CD8-positive, alpha-beta memory T cell (primary cell): ENCODE results near the gene HAL. TPM values are rescaled to one million over a fixed set of nuclear protein-coding genes. Genes with fewer than 3 reads are reported as not detected.

Experiments
- CTCF ChIA-PET: fragments of 350-600 bp; sonication (Branson Sonifier 250); formaldehyde crosslinking; loops from one replicate; lab custom pipeline; 2021; ENCODE audit warnings: antibody characterized with exemption; lab: Charles Lee
- POLR2A ChIA-PET: fragments of 350-600 bp; sonication (Branson Sonifier 250); formaldehyde crosslinking; loops from one replicate; lab custom pipeline; 2021; ENCODE audit warnings: antibody characterized with exemption; lab: Charles Lee
- DNase-seq, 5 donors: peaks; one replicate each; pipeline versions ENCODE4 v3.0.0 to v3.0.0-alpha.2; 2020 to 2022; ENCODE audit warnings: mixed read lengths in 1 of 5
- H3K27ac ChIP-seq: one replicate; pipeline ENCODE4 v1.7.0; 2013; ENCODE audit warnings: low read depth, mild to moderate bottlenecking, low read length, moderate library complexity
- H3K27me3 ChIP-seq: 2 replicates; pipeline ENCODE4 v1.7.0; 2013; ENCODE audit warnings: low read length, mild to moderate bottlenecking; ENCODE audit not compliant: insufficient read depth, poor library complexity, severe bottlenecking
- H3K36me3 ChIP-seq: 2 replicates; pipeline ENCODE4 v1.7.0; 2013; ENCODE audit warnings: mild to moderate bottlenecking, low read length, moderate library complexity; ENCODE audit not compliant: insufficient read depth
- H3K4me1 ChIP-seq: 2 replicates; pipeline ENCODE4 v1.7.0; 2013; ENCODE audit warnings: mild to moderate bottlenecking, low read length, moderate library complexity; ENCODE audit not compliant: insufficient read depth
- H3K4me3 ChIP-seq: 2 replicates; pipeline ENCODE4 v1.7.0; 2013; ENCODE audit warnings: mild to moderate bottlenecking, low read length
- H3K9me3 ChIP-seq: 2 replicates; pipeline ENCODE4 v1.7.0; 2013; ENCODE audit warnings: mild to moderate bottlenecking, low read length
- H3K27ac Mint-ChIP-seq, 8 donors: one replicate each; pipeline ENCODE4 v1.8.0; 2020 to 2021; ENCODE audit warnings: mixed read lengths in 8 of 8, mild to moderate bottlenecking in 6 of 8, inconsistent platforms in 3 of 8, moderate library complexity in 3 of 8
- H3K27me3 Mint-ChIP-seq, 2 donors: one replicate each; pipeline ENCODE4 v1.8.0; 2020 to 2021; ENCODE audit warnings: mixed read lengths in 2 of 2, mild to moderate bottlenecking in 1 of 2, moderate library complexity in 1 of 2
- H3K36me3 Mint-ChIP-seq, 3 donors: one replicate each; pipeline ENCODE4 v1.8.0; 2020 to 2021; ENCODE audit warnings: mixed read lengths in 3 of 3, inconsistent platforms in 1 of 3, mild to moderate bottlenecking in 1 of 3
- H3K4me1 Mint-ChIP-seq, 3 donors: one replicate each; pipeline ENCODE4 v1.8.0; 2020 to 2021; ENCODE audit warnings: mixed read lengths in 3 of 3, inconsistent platforms in 1 of 3, mild to moderate bottlenecking in 1 of 3
- H3K4me3 Mint-ChIP-seq, 7 donors: one replicate each; pipeline ENCODE4 v1.8.0; 2020 to 2021; ENCODE audit warnings: mixed read lengths in 7 of 7, mild to moderate bottlenecking in 6 of 7, moderate library complexity in 4 of 7, inconsistent platforms in 2 of 7
- H3K9me3 Mint-ChIP-seq, 5 donors: one replicate each; pipeline ENCODE4 v1.8.0; 2020 to 2022; ENCODE audit warnings: mixed read lengths in 5 of 5, mild to moderate bottlenecking in 3 of 5, moderate library complexity in 2 of 5, inconsistent platforms in 1 of 5
- polyA plus RNA-seq: library from polyadenylated mRNA; unstranded; fragments of 300-500 nt; fragmentation: Illumina TruSeq; gene quantifications from one replicate; pipeline ENCODE4 v1.2.3, GENCODE V29; 2021
- total RNA-seq, 2 experiments: library from RNA; stranded (reverse); gene quantifications; one replicate each; pipeline ENCODE4 v1.2.3, GENCODE V29; 2021

Gene HAL
- total and polyA plus RNA-seq, 3 experiments from 2014 or later, result 0.09 to 0.40 TPM; not detected in 1

DNA sequence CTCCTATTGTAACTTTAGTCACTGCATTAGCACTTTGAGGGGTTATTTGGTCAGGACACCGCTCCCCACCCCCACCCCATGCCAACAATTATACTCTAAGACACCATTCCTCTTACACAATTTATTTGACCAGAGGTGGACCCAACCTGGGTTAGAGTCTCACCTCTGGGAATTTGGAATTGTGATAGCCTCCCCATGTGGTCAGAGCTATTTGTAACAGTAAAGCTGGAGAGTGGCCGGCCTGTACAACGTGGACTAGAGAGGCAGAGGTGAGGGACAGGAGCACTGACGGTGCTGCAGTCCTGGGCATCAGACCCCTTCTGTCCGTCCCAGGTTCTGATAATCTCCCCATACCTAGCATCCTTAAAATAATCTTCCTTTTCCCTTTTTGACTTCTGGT is 3.3 kb upstream of the HAL start:
- no peaks in the 10 kb centered on the region for H3K9me3 ChIP-seq
- Mint-ChIP-seq H3K4me3 (no peak overlapping the region), H3K4me1 (peaks cover 2 to 6% (median 3%) of the 10 kb centered on the region in 3 donors), H3K27ac (no peak overlapping the region), H3K9me3 (no peaks in the 10 kb centered on the region), H3K27me3 (no peaks in the 10 kb centered on the region), H3K36me3 (peaks cover 3 to 33% (median 13%) of the 10 kb centered on the region in 3 donors)
- no peaks in the 10 kb centered on the region for H3K27me3 ChIP-seq
- H3K27ac ChIP-seq, result no peak overlapping the region
- CTCF ChIA-PET, result interaction anchor here (0.8 to 3.9 kb wide), 9 partner anchors 10 to 596 kb away, joined by 3 to 59 read pairs (median 7); partner anchors contain the start of genes AMDHD1 and CCDC38
- H3K4me3 ChIP-seq, result no peak overlapping the region
- POLR2A ChIA-PET, result no interaction called here
- H3K36me3 ChIP-seq, result no peaks in the 10 kb centered on the region
- H3K4me1 ChIP-seq, result no peaks in the 10 kb centered on the region
- no peak for DNase-seq

DNA sequence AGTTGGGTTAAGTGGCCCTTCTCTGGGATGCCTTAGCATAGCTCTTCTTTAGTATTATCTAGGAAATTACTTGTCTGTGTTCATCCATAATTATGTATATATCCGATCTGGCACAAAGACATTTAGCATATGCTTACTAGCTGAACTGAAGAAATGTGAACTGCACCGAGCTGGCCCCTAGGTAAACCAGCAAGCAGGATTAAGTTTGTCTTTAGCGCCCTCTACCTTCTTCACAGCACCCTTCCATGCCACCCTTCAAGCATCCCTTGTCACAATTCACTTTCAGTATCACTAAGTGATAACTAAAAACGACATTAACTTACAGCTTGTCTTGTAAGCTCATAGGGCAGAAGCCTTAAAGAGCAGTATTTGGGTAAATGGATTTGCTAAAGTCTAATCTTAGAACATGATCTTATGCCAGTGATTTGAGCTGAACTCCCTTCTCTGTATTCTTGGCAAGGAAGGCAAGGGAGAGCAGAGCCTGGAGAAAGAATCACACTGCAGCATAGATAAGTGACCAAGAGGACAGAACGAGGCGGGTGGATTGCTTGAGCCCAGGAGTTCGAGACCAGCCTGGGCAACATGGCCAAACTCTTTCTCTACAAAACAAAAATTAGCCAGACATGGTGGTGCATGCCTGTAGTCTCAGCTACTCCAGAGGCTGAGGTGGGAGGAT is 2.6 kb upstream of the HAL start:
- POLR2A ChIA-PET, result interaction anchor here (0.9 to 1.2 kb wide), 2 partner anchors 56 to 80 kb away, joined by 4 read pairs; partner anchors contain the start of genes AMDHD1 and CCDC38
- H3K4me1 ChIP-seq, result no peaks in the 10 kb centered on the region
- Mint-ChIP-seq H3K27ac (peak overlapping the region in 3 of 8 donors; percentile 12 to 77 (median 72)), H3K36me3 (peaks cover 3 to 28% (median 13%) of the 10 kb centered on the region in 3 donors), H3K4me3 (no peak overlapping the region), H3K4me1 (peaks cover 2 to 6% (median 3%) of the 10 kb centered on the region in 3 donors), H3K9me3 (no peaks in the 10 kb centered on the region), H3K27me3 (no peaks in the 10 kb centered on the region)
- H3K4me3 ChIP-seq, result no peak overlapping the region
- H3K27me3 ChIP-seq, result no peaks in the 10 kb centered on the region
- DNase-seq, result peak; percentile 9 to 61 (median 48)
- no peaks in the 10 kb centered on the region for H3K36me3 ChIP-seq
- no peaks in the 10 kb centered on the region for H3K9me3 ChIP-seq
- H3K27ac ChIP-seq, result no peak overlapping the region
- CTCF ChIA-PET, result interaction anchor here (0.8 to 3.9 kb wide), 14 partner anchors 10 to 517 kb away, joined by 3 to 59 read pairs (median 4); partner anchors contain the start of genes AMDHD1 and CCDC38

DNA sequence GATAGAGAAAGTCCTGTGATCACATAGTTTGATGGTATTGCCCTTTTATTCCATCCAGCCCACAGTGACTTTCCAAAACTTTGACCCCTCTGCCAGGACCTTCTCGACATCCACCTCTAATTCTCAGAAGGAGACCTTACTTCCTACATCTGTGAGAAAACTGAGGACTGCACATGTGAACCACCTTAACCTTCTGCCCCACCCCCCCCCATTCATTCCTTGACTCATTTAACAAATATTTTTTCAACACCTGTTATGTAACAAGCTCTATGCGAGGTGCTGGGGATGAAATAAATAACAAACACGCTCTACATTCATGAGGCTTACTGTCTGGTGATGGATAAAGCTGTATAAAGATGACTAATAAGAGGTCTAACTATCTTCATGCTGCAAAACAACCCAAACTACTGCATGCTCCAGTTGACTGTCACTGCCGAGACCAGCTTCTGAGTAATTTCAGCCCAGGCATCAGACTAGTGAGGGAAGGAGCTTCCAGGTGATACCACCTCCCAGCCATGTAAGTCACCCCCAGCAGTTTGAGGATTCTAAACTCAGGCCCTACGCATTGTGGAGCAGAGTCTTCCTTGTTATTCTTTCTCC is 1.9 kb upstream of the HAL start:
- Histone ChIP-seq H3K27me3 (no peaks in the 10 kb centered on the region), H3K9me3 (no peaks in the 10 kb centered on the region), H3K4me3 (no peak overlapping the region), H3K36me3 (no peaks in the 10 kb centered on the region), H3K4me1 (no peaks in the 10 kb centered on the region), H3K27ac (no peak overlapping the region)
- ChIA-PET CTCF (interaction anchor here (0.8 to 3.9 kb wide), 13 partner anchors 9 to 518 kb away, joined by 3 to 59 read pairs (median 4); partner anchors contain the start of genes AMDHD1 and CCDC38), POLR2A (interaction anchor here (0.9 to 1.2 kb wide), 2 partner anchors 55 to 80 kb away, joined by 4 read pairs; partner anchors contain the start of genes AMDHD1 and CCDC38)
- no peak overlapping the region for H3K4me3 Mint-ChIP-seq
- peaks cover 2 to 6% (median 3%) of the 10 kb centered on the region in 3 donors for H3K4me1 Mint-ChIP-seq
- no peaks in the 10 kb centered on the region for H3K27me3 Mint-ChIP-seq
- H3K27ac Mint-ChIP-seq, result no peak overlapping the region
- peaks cover 3 to 22% (median 12%) of the 10 kb centered on the region in 3 donors for H3K36me3 Mint-ChIP-seq
- no peaks in the 10 kb centered on the region for H3K9me3 Mint-ChIP-seq
- no peak for DNase-seq

DNA sequence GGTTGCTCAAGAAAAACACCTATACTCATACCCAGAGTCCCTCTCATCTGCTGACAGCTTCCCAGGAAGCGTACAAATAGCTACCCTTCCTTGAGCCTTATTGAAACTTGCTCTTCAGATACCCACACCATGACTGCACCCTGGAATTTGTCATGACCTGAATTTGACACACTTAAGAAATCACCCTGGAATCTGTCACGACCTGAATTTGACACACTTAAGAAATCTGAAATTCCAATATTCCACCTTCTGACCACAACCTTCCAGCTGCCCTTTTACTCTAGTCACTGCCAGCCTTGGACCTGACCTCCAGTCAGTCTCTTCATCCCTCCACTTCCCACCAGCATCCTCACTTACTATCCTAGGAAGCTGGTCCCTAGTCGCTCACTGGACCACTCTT is 1.1 kb upstream of the HAL start:
- H3K9me3 ChIP-seq, result no peaks in the 10 kb centered on the region
- H3K4me1 ChIP-seq, result no peaks in the 10 kb centered on the region
- no peak for DNase-seq
- no peaks in the 10 kb centered on the region for H3K27me3 Mint-ChIP-seq
- H3K4me1 Mint-ChIP-seq, result peaks cover 2 to 6% (median 3%) of the 10 kb centered on the region in 3 donors
- H3K36me3 ChIP-seq, result no peaks in the 10 kb centered on the region
- H3K27ac ChIP-seq, result no peak overlapping the region
- no peaks in the 10 kb centered on the region for H3K27me3 ChIP-seq
- no peak overlapping the region for H3K4me3 ChIP-seq
- POLR2A ChIA-PET, result no interaction called here
- peaks cover 3 to 16% (median 7%) of the 10 kb centered on the region in 3 donors for H3K36me3 Mint-ChIP-seq
- no peaks in the 10 kb centered on the region for H3K9me3 Mint-ChIP-seq
- H3K27ac Mint-ChIP-seq, result peak overlapping the region in 1 of 8 donors; percentile 52
- CTCF ChIA-PET, result interaction anchor here (2.0 to 3.9 kb wide), 3 partner anchors 13 to 79 kb away, joined by 7 to 59 read pairs (median 14); partner anchors contain the start of genes AMDHD1 and CCDC38
- no peak overlapping the region for H3K4me3 Mint-ChIP-seq

DNA sequence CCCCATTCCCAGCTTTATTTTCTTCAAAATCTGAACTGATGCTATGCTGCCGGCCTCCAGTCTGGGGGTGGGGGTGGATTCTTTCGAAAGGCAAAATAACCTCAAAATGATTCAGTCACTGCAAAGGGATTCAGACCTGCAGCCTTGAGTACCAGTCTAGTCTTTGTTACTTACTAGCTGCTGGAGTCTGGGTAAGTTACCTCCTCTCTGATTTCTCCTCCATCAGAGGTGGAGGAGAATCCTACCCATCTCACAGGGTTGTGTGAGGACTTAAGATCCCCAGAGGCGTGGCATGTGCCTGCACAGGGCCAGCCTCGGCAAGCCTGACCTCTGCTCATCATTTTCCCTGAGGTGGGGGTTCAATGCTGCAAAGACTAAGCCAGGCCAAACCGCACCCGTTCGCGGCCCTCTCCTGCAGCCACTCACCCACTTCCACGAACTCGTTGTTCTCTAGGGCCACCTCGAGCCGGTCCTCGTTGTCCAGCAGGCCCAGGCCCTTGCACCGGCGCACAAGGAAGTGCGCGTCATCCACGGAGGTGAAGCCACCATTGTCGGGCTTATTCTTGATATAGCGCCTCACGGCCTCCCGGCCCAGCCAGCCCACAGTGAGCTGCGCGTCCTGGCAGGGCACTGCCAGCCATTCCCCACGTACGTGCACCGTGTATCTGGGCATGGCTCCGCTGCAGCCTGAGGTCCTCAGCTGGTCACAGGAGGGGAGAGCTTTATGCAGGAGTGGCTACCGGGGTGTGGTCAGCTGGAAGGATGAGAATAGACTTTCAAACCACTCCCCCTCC is 709 bp downstream of the HAL start:
- DNase-seq, result no peak
- no peaks in the 10 kb centered on the region for H3K9me3 ChIP-seq
- Mint-ChIP-seq H3K9me3 (no peaks in the 10 kb centered on the region), H3K4me1 (peaks cover 2 to 6% (median 3%) of the 10 kb centered on the region in 3 donors), H3K27ac (peak overlapping the region in 1 of 8 donors; percentile 15), H3K36me3 (peaks cover 3 to 8% (median 4%) of the 10 kb centered on the region in 3 donors), H3K4me3 (no peak overlapping the region), H3K27me3 (no peaks in the 10 kb centered on the region)
- no peak overlapping the region for H3K27ac ChIP-seq
- H3K4me3 ChIP-seq, result no peak overlapping the region
- no peaks in the 10 kb centered on the region for H3K4me1 ChIP-seq
- ChIA-PET POLR2A (no interaction called here), CTCF (no interaction called here)
- H3K27me3 ChIP-seq, result no peaks in the 10 kb centered on the region
- no peaks in the 10 kb centered on the region for H3K36me3 ChIP-seq

DNA sequence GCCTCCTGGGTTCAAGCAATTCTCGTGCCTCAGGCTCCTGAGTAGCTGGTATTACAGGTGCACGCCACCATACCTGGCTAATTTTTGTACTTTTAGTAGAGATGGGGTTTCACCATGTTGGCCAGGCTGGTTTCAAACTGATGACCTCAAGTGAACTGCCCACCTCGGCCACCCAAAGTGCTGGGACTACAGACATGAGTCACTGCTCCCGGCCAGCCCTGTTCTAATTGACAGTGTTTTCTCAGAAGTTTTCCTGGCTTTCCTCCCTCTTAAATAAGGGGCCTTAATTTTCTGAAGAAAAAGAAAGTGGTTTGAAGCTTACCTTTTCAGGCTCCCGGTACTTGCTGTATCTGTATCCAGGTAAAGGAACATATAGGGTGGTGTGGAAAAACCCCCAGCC is 1.7 kb downstream of the HAL start:
- ChIA-PET CTCF (interaction anchor here (1.6 kb wide), 1 partner anchor 76 kb away, joined by 8 read pairs; no protein-coding TSS in a partner anchor), POLR2A (no interaction called here)
- no peak overlapping the region for H3K4me3 ChIP-seq
- Mint-ChIP-seq H3K4me3 (no peak overlapping the region), H3K27ac (no peak overlapping the region), H3K27me3 (no peaks in the 10 kb centered on the region), H3K9me3 (no peaks in the 10 kb centered on the region), H3K4me1 (peaks cover 2 to 6% (median 3%) of the 10 kb centered on the region in 3 donors), H3K36me3 (peaks cover 3 to 4% (median 3%) of the 10 kb centered on the region in 3 donors)
- no peaks in the 10 kb centered on the region for H3K4me1 ChIP-seq
- no peaks in the 10 kb centered on the region for H3K9me3 ChIP-seq
- no peak for DNase-seq
- H3K36me3 ChIP-seq, result no peaks in the 10 kb centered on the region
- no peaks in the 10 kb centered on the region for H3K27me3 ChIP-seq
- H3K27ac ChIP-seq, result no peak overlapping the region

DNA sequence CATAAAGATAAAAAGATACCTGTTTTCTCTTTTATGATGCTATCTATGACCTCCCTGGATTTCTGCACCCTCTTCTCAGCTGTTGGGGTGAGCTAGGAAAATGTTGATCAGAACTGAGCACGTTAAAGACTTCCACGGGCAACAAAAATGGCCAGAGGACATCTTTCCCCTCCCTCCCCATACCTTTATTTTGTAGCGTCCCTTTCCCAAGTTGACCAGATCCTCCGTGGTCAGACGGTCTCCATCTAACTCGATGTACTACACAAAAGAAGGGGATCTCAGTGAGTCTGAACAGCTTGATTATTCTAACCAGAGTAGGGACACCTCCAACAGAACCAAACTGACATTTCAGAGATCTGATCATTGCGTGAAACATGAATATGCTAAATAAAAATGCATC is 2.2 kb downstream of the HAL start:
- no peaks in the 10 kb centered on the region for H3K27me3 ChIP-seq
- Mint-ChIP-seq H3K36me3 (peaks cover 3 to 4% (median 3%) of the 10 kb centered on the region in 3 donors), H3K27ac (no peak overlapping the region), H3K4me1 (peaks cover 2 to 5% (median 3%) of the 10 kb centered on the region in 3 donors), H3K9me3 (no peaks in the 10 kb centered on the region), H3K27me3 (no peaks in the 10 kb centered on the region), H3K4me3 (no peak overlapping the region)
- H3K36me3 ChIP-seq, result no peaks in the 10 kb centered on the region
- no peak overlapping the region for H3K27ac ChIP-seq
- ChIA-PET CTCF (interaction anchor here (0.6 to 1.6 kb wide), 2 partner anchors 75 to 221 kb away, joined by 3 to 8 read pairs; no protein-coding TSS in a partner anchor), POLR2A (no interaction called here)
- no peak for DNase-seq
- no peaks in the 10 kb centered on the region for H3K9me3 ChIP-seq
- H3K4me3 ChIP-seq, result no peak overlapping the region
- H3K4me1 ChIP-seq, result no peaks in the 10 kb centered on the region
